Measurements from ENCODE around the gene ZNF91.
"Not testable (repeated sequence)": the region's sequence is repeated elsewhere in the genome, so short reads cannot be mapped to it uniquely, and the experiment has no call there.

The ZNF91 gene

DNA sequence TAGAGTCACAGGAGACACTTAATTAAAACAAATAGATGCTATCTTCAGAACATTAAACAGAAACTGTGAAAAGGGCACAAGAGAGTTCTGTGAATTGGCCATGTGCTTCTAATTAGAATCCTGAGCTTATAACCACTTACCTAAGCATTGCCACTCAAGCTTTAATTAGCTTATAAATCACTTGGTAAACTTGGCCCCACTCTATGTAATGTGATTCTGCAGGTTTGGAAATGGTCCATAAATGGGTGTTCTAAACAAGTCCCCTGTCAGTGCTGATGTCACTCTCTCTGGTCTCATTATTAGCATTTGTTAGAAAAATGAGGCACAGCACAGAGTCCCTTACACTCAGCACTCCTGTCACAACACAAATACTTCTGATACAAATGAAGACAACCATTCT, 18.0 kb downstream of the ZNF91 start:
- TF ChIP-seq, protein P1, sequence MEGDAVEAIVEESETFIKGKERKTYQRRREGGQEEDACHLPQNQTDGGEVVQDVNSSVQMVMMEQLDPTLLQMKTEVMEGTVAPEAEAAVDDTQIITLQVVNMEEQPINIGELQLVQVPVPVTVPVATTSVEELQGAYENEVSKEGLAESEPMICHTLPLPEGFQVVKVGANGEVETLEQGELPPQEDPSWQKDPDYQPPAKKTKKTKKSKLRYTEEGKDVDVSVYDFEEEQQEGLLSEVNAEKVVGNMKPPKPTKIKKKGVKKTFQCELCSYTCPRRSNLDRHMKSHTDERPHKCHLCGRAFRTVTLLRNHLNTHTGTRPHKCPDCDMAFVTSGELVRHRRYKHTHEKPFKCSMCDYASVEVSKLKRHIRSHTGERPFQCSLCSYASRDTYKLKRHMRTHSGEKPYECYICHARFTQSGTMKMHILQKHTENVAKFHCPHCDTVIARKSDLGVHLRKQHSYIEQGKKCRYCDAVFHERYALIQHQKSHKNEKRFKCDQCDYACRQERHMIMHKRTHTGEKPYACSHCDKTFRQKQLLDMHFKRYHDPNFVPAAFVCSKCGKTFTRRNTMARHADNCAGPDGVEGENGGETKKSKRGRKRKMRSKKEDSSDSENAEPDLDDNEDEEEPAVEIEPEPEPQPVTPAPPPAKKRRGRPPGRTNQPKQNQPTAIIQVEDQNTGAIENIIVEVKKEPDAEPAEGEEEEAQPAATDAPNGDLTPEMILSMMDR (conservative IDR thresholded peaks at IDR 0.05; ENCODE audit: control insufficient read depth, insufficient read depth, low read depth, low read length), result no peak
- no peak overlapping the region for H3K4me3 ChIP-seq (ENCODE audit: control insufficient read depth, low read depth, low read length)
- no peak for DNase-seq (ENCODE audit: low read depth)

DNA sequence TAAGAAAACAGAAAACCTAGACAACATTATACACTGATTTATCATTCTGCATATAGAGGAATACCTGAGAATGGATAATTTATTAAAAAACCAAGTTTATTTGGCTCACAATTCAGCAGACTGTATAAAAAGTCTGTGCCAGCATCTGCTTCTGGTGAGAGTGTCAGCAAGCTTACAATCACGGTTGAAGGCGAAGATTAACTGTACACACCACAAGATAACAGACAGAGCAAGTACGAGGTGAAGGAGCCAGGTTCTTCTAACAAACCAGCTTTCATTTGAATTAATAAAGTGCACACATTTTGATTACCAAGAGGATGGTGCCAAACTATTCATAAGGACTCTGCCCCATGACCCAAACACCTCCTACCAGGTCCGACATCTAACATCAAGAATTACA, 28.8 kb downstream of the ZNF91 start:
- DNase-seq (ENCODE audit: low read depth), result no peak
- H3K4me3 ChIP-seq (ENCODE audit: control insufficient read depth, low read depth, low read length), result no peak overlapping the region
- TF ChIP-seq, protein P1 (conservative IDR thresholded peaks at IDR 0.05; ENCODE audit: control insufficient read depth, insufficient read depth, low read depth, low read length), result no peak

DNA sequence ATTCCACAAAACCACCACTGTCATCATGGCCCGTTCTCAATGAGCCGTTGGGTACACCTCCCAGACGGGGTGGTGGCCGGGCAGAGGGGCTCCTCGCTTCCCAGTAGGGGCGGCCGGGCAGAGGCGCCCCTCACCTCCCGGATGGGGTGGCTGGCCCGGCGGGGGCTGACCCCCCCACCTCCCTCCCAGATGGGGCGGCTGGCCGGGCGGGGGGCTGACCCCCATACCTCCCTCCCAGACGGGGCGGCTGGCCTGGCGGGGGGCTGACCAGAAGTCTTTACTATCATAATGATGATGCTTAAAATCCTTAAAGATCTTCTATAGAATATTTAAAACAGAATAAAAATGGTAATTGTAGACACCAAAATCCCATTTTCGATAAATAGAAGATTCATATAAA, 29.2 kb downstream of the ZNF91 start:
- not testable (repeated sequence) for H3K4me3 ChIP-seq (ENCODE audit: control insufficient read depth, low read depth, low read length); DNase-seq (ENCODE audit: low read depth)

DNA sequence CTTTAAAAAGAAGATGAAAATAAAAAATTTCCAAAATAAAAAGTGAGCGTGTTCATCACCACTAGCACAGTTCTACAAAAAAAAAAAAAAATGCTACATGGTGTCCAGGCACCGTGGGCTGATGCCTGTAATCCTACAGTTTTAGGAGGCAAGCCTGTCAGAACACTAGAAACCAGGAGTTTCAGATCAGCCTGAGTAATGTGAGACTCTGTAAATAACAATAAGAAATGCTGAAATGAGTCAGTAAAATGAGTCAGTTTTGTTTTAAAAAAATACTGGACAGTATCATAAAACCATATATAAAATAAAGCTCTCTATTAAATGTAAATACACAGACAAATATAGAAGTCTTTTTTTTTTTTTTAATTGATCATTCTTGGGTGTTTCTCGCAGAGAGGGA, 30.0 kb downstream of the ZNF91 start:
- H3K4me3 ChIP-seq (ENCODE audit: control insufficient read depth, low read depth, low read length), result no peak overlapping the region
- TF ChIP-seq, protein P1 (conservative IDR thresholded peaks at IDR 0.05; ENCODE audit: control insufficient read depth, insufficient read depth, low read depth, low read length), result no peak
- DNase-seq (ENCODE audit: low read depth), result no peak

DNA sequence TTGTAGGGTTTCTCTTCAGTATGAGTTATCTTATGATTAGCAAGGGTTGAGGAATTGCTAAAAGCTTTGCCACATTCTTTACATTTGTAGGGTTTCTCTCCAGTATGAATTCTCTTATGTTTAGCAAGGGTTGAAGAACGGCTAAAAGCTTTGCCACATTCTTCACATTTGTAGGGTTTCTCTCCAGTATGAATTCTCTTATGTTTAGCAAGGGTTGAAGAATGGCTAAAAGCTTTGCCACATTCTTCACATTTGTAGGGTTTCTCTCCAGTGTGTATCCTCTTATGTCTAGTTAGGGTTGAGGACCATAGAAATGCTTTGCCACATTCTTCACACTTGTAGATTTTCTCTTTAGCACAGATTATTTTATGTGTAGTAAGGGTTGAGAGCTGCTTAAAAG, 33.4 kb downstream of the ZNF91 start:
- not testable (repeated sequence) for H3K4me3 ChIP-seq (ENCODE audit: control insufficient read depth, low read depth, low read length); DNase-seq (ENCODE audit: low read depth)

DNA sequence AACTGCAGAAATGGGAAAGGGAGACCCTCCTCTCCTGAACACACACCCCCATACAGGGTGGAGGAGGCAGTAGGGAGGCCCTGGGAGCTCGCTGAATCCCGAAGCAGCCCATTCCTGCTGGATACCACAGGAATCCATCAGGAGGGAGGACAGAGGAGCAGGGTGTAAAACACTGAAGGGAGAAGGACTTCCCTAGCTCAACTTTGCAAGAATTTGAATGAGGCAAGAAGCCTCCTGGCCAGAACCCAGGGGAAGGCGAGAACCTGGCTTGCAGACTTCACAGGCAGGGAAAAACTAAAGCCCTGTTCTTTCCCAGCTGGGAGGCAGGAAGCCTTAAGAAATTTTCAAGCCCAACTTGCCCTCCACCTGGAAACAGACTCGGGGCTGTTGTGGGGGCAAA, 43.5 kb downstream of the ZNF91 start:
- H3K4me3 ChIP-seq (ENCODE audit: control insufficient read depth, low read depth, low read length), result no peak overlapping the region
- DNase-seq (ENCODE audit: low read depth), result no peak
- TF ChIP-seq, protein P1 (conservative IDR thresholded peaks at IDR 0.05; ENCODE audit: control insufficient read depth, insufficient read depth, low read depth, low read length), result no peak

DNA sequence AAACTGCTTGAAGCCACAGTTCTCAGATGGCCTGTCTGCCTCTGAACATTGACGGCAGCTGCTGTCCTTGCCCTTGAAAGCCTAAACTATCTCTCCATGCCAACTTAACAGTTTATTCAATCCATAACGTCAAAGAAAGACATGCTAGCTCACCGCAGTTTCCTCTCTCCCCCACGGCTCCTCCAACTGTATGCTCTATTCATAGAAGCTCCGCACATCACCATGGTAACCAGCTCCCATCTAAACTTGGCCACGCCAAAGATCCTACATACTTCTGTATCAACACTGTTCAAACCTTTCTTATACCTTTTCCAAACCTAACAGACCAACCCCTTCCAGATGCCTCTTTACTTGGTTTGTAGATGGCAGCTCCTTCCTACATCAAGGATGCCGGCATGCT, 48.6 kb downstream of the ZNF91 start:
- TF ChIP-seq, protein P1 (conservative IDR thresholded peaks at IDR 0.05; ENCODE audit: control insufficient read depth, insufficient read depth, low read depth, low read length), result no peak
- no peak overlapping the region for H3K4me3 ChIP-seq (ENCODE audit: control insufficient read depth, low read depth, low read length)
- DNase-seq (ENCODE audit: low read depth), result no peak

DNA sequence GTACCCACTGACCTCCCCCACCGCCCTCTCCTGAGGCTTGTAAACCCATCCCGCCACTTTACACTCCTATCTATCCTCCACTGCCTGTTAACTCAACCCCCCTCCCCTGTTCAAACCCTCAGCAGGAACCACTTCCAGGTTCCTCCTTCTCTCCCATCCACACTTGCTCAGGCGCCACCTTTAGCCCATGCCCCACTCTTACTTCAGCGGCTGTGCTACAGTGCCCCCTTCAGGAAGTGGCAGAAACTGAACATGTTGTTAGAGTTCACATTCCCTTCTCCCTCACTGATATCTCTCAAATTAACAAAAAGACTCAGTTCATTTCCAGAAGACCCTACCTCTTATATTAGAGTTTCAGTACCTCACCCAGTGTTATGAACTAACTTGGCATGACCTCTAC, 49.4 kb downstream of the ZNF91 start:
- DNase-seq (ENCODE audit: low read depth), result no peak
- H3K4me3 ChIP-seq (ENCODE audit: control insufficient read depth, low read depth, low read length), result no peak overlapping the region
- TF ChIP-seq, protein P1 (conservative IDR thresholded peaks at IDR 0.05; ENCODE audit: control insufficient read depth, insufficient read depth, low read depth, low read length), result no peak

Measured in fibroblast of mammary gland (primary cell).